ENCODE measurements around the gene JAM3. TPM values are rescaled to one million over a fixed set of nuclear protein-coding genes. Genes with fewer than 3 reads are reported as not detected.

The JAM3 gene
- total and polyA plus RNA-seq, 2 of the 4 experiments (the other 2 are of a cell fraction): 38.0 to 71.5 TPM

DNA sequence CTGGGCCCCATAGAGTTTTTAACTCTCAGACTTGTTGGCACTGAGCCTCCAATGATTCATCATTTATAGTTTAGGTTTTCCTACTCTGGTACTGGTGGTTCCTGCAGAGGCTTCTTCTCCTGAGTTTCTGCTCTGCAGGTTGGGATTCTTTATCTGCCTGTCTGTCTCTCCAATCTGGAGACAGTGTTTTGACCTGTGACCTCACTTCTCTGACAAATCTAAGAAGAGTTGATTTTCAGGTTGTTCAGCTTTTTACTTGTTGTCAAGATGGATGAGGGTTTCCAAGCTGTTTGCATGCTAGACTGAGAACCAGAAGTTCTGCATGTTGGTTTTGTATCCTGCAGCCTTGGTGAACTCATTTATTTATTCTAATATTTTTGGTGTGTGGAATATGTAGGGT is 63.9 kb downstream of the JAM3 start:
- H3K4me2 ChIP-seq (ENCODE audit: low read depth, low read length): no peak overlapping the region
- intact Hi-C loops (cut with micrococcal nuclease): no loop called here
- H3K56ac ChIP-seq (ENCODE audit: extremely low read depth, insufficient read depth, low read length): no peak overlapping the region
- in situ Hi-C loops (cut with MboI; ENCODE audit: low sequenced_read_pairs): no loop called here
- no peak overlapping the region for H4K91ac ChIP-seq (ENCODE audit: insufficient read depth, low read depth, low read length)
- no peak overlapping the region for H2BK15ac ChIP-seq (ENCODE audit: low read depth, low read length)
- no peak overlapping the region for H3K27ac ChIP-seq (ENCODE audit: insufficient read depth, low read length)
- no TSS peak for BruUV-seq (replicated peaks)
- H3K79me1 ChIP-seq (ENCODE audit: low read depth in 1 of 2, low read length in 2 of 2): peaks cover 3 to 21% of the 10 kb centered on the region in 2 experiments; a peak in 2 of 4 replicates
- ATAC-seq (ENCODE audit: low read depth): 0 out of 2 replicates have a peak, but pooled peaks have one; percentile 40
- no peak overlapping the region for H2AK9ac ChIP-seq (replicated peaks; ENCODE audit: low read depth, low read length, poor library complexity)
- no peak overlapping the region for H3K23ac ChIP-seq (ENCODE audit: low read depth, low read length)
- no peak overlapping the region for H2AK5ac ChIP-seq (ENCODE audit: low read depth, low read length)
- no peaks in the 10 kb centered on the region for H4K20me1 ChIP-seq (ENCODE audit: insufficient read depth, low read length)
- H3K4me3 ChIP-seq (ENCODE audit: insufficient read depth, low read depth, low read length): no peak overlapping the region
- ChIA-PET POLR2A (ENCODE audit: unreplicated experiment) (interaction anchor here (0.6 kb wide), 1 partner anchor 58 kb away, joined by 3 read pairs; no protein-coding TSS in a partner anchor), CTCF (interaction anchor here (1.9 kb wide), 1 partner anchor 82 kb away, joined by 6 read pairs; no protein-coding TSS in a partner anchor)
- H2BK20ac ChIP-seq (ENCODE audit: low read depth, low read length): no peak overlapping the region
- H2AFZ ChIP-seq (replicated peaks; ENCODE audit: low read length, poor library complexity): no peak overlapping the region
- peaks cover 2% of the 10 kb centered on the region; the same call in 1 of the 2 replicates for H3K4me1 ChIP-seq (ENCODE audit: control insufficient read depth, insufficient read depth, low read length)
- H3K9me1 ChIP-seq (ENCODE audit: insufficient read depth, low read length): no peaks in the 10 kb centered on the region; the same call in 1 of the 2 replicates
- no peaks in the 10 kb centered on the region for H3K36me3 ChIP-seq (ENCODE audit: control insufficient read depth, insufficient read depth, low read length)
- H2BK5ac ChIP-seq (ENCODE audit: low read depth, low read length, poor library complexity, severe bottlenecking): no peak overlapping the region
- TF ChIP-seq, protein P1, sequence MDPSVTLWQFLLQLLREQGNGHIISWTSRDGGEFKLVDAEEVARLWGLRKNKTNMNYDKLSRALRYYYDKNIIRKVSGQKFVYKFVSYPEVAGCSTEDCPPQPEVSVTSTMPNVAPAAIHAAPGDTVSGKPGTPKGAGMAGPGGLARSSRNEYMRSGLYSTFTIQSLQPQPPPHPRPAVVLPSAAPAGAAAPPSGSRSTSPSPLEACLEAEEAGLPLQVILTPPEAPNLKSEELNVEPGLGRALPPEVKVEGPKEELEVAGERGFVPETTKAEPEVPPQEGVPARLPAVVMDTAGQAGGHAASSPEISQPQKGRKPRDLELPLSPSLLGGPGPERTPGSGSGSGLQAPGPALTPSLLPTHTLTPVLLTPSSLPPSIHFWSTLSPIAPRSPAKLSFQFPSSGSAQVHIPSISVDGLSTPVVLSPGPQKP (IDR thresholded peaks at IDR 0.05; ENCODE audit: borderline replicate concordance, low read depth, low read length): no peak
- TF ChIP-seq MAFK (IDR thresholded peaks at IDR 0.05; ENCODE audit: low read depth, low read length): no peak
- no peak overlapping the region for H2BK120ac ChIP-seq (ENCODE audit: low read depth, low read length)
- no peak overlapping the region for H4K5ac ChIP-seq (ENCODE audit: low read depth, low read length)
- H3K4ac ChIP-seq (ENCODE audit: low read depth, low read length): no peak overlapping the region
- no peak overlapping the region for H3K18ac ChIP-seq (ENCODE audit: low read depth, low read length)
- H4K8ac ChIP-seq (ENCODE audit: low read depth in 2 of 2, low read length in 2 of 2): no peak overlapping the region
- dilution Hi-C loops (cut with HindIII; ENCODE audit: low sequenced_read_pairs, unreplicated experiment): no loop called here
- no peak overlapping the region for H3K9ac ChIP-seq (ENCODE audit: low read depth, low read length)
- no peaks in the 10 kb centered on the region for H3K27me3 ChIP-seq (ENCODE audit: control insufficient read depth, insufficient read depth, low read length)
- peak; percentile 23 for DNase-seq
- H3K14ac ChIP-seq (replicated peaks; ENCODE audit: low read depth, low read length): no peak overlapping the region
- peaks cover 2% of the 10 kb centered on the region; the same call in 1 of the 2 replicates for H3K9me3 ChIP-seq (ENCODE audit: control insufficient read depth, insufficient read depth, low read length)
